Epithelial cell of proximal tubule (primary cell): ENCODE data around the gene GRIA4. TPM values are rescaled to one million over a fixed set of nuclear protein-coding genes. Genes with fewer than 3 reads are reported as not detected.
"Not testable (repeated sequence)": the region's sequence is repeated elsewhere in the genome, so short reads cannot be mapped to it uniquely, and the experiment has no call there.

Source experiments
- DNase-seq: peaks from one replicate; pipeline ENCODE4 v3.0.0-alpha.2; 2011; ENCODE audit warnings: low read depth
- H3K4me3 ChIP-seq: 2 replicates; pipeline ENCODE4 v1.5.1; 2011; ENCODE audit warnings: low read depth, mild to moderate bottlenecking, low read length
- CTCF ChIP-seq: conservative IDR thresholded peaks from 2 replicates; pipeline ENCODE4 v1.5.1; 2012; ENCODE audit warnings: low read depth, mild to moderate bottlenecking, low read length
- total RNA-seq: library from RNA; depleted of rRNA; stranded (reverse); fragments of >200 nt; gene quantifications from 2 replicates; pipeline ENCODE4 v1.2.3, GENCODE V29; 2015

The GRIA4 gene
- total RNA-seq, 1 donor from 2014 or later = 0.69 TPM

- H3K4me3 ChIP-seq = no peak overlapping the region
- no peak for DNase-seq
- TF ChIP-seq CTCF = no peak
These were observed 131.7 kb downstream of the GRIA4 start for GRCh38 chr11:105741488-105742020.

- no peak for TF ChIP-seq CTCF
- DNase-seq = no peak
- no peak overlapping the region for H3K4me3 ChIP-seq
These were observed 144.4 kb downstream of the GRIA4 start for GRCh38 chr11:105754260-105754659.

GRCh38 chr11:105754716-105755115 lies 144.8 kb downstream of the GRIA4 start:
- DNase-seq = no peak
- no peak overlapping the region for H3K4me3 ChIP-seq
- no peak for TF ChIP-seq CTCF

GRCh38 chr11:105757107-105757506 lies 147.2 kb downstream of the GRIA4 start:
- no peak overlapping the region for H3K4me3 ChIP-seq
- no peak for DNase-seq
- TF ChIP-seq CTCF = no peak

GRCh38 chr11:105763594-105763993 lies 153.7 kb downstream of the GRIA4 start:
- no peak overlapping the region for H3K4me3 ChIP-seq
- TF ChIP-seq CTCF = no peak

GRCh38 chr11:105767931-105768330 lies 158.1 kb downstream of the GRIA4 start:
- no peak for TF ChIP-seq CTCF
- no peak overlapping the region for H3K4me3 ChIP-seq
- DNase-seq = no peak

More at GRCh38 chr11:105763594-105763993, 153.7 kb downstream of the GRIA4 start:
- DNase-seq = no peak

- DNase-seq = no peak
- H3K4me3 ChIP-seq = no peak overlapping the region
- TF ChIP-seq CTCF = no peak
These were observed 159.8 kb downstream of the GRIA4 start for GRCh38 chr11:105769627-105770026.

GRCh38 chr11:105773452-105773851 lies 163.6 kb downstream of the GRIA4 start:
- not testable (repeated sequence) for DNase-seq

More at GRCh38 chr11:105773452-105773851, 163.6 kb downstream of the GRIA4 start:
- not testable (repeated sequence) for H3K4me3 ChIP-seq
